HL-60 (cell line): ENCODE data around the gene CES4A.
"Not testable (repeated sequence)": the region's sequence is repeated elsewhere in the genome, so short reads cannot be mapped to it uniquely, and the experiment has no call there.

ENCODE experiments used
- DNase-seq, 2 experiments: peaks; one replicate each; pipeline ENCODE4 v3.0.0-alpha.2; 2010 to 2020; ENCODE audit warnings: low read depth in 1 of 2, low spot score in 1 of 2
- H3K27ac ChIP-seq: fragments of 250-450 bp; sonication (Bioruptor Pico); replicated peaks from 2 replicates; pipeline ENCODE4 v1.5.1; 2020; ENCODE audit warnings: mild to moderate bottlenecking, moderate library complexity
- H3K27me3 ChIP-seq: fragments of 250-450 bp; sonication (Bioruptor Pico); 2 replicates; pipeline ENCODE4 v1.5.1; 2021; ENCODE audit warnings: mild to moderate bottlenecking, moderate library complexity; ENCODE audit not compliant: insufficient read depth, poor library complexity, severe bottlenecking
- H3K4me3 ChIP-seq: replicated peaks from 2 replicates; pipeline ENCODE4 v1.5.1; 2011; ENCODE audit warnings: mild to moderate bottlenecking, control low read depth, low read length; ENCODE audit not compliant: insufficient read depth
- CTCF ChIP-seq: IDR thresholded peaks from one replicate; pipeline ENCODE4 v1.5.1; 2011; ENCODE audit warnings: low read length, control low read depth, inconsistent platforms; ENCODE audit not compliant: insufficient read depth
- GABPA ChIP-seq: IDR thresholded peaks from 2 replicates; pipeline ENCODE4 v1.6.1; 2012; ENCODE audit warnings: low read depth
- POLR2AphosphoS5 ChIP-seq: IDR thresholded peaks from 2 replicates; pipeline ENCODE4 v1.6.1; 2012; ENCODE audit warnings: low read depth
- REST ChIP-seq: IDR thresholded peaks from 2 replicates; pipeline ENCODE4 v1.6.1; 2012; ENCODE audit warnings: low read depth; ENCODE audit not compliant: insufficient replicate concordance
- SPI1 ChIP-seq: IDR thresholded peaks from 2 replicates; pipeline ENCODE4 v1.6.1; 2012; ENCODE audit warnings: low read depth, mild to moderate bottlenecking, borderline replicate concordance

CES4A gene

DNA sequence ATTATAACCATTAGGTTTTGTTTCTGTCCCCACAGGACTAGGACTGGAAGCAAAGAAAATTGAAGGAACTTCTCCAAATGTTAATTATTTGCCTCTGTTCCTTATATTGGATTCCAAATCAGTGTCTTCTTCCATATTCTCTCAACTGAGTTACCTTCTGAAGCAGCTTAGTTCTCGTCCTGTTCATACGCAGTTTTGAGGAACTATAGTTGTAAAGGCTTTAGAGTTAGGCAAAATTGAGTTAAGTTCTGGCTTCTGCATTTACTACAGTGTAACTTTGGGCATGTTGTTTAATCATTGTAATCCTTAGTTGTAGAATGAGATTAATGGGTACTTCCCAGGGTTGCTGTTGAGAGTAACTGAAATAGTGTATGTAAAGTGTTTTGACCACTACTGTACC lies 51.8 kb downstream of the CES4A start:
- no peak for DNase-seq
- no peak overlapping the region for H3K4me3 ChIP-seq
- no peak overlapping the region for H3K27ac ChIP-seq
- TF ChIP-seq POLR2AphosphoS5: no peak
- H3K27me3 ChIP-seq: no peaks in the 10 kb centered on the region

DNA sequence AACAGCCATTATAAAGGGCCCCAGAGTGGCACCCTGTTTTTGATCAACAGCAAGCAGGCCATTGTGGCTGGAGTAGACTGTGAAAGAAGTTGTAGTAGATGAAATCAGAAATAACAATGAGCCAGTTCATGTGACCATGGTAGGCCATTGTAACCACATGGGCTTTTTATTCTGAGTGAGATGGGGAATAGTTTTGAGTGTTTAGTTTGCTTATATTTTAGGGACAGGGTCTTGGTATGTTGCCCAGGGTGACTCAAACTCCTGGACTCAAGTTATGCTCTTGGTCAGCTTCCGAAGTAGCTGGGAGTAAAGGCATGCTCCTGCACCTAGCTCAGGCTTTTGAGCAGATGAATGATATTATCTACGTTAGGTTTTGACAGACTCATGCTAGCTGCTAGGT lies 52.5 kb downstream of the CES4A start:
- no peak for DNase-seq
- Histone ChIP-seq H3K4me3 (no peak overlapping the region), H3K27me3 (no peaks in the 10 kb centered on the region), H3K27ac (no peak overlapping the region)
- no peak for TF ChIP-seq POLR2AphosphoS5
- no peak for TF ChIP-seq SPI1
- no peak for TF ChIP-seq CTCF
- TF ChIP-seq REST: no peak
- TF ChIP-seq GABPA: no peak

GRCh38 chr16:67041520-67041919 lies 53.1 kb downstream of the CES4A start:
- not testable (repeated sequence) for H3K4me3 ChIP-seq, H3K27ac ChIP-seq, H3K27me3 ChIP-seq, DNase-seq

DNA sequence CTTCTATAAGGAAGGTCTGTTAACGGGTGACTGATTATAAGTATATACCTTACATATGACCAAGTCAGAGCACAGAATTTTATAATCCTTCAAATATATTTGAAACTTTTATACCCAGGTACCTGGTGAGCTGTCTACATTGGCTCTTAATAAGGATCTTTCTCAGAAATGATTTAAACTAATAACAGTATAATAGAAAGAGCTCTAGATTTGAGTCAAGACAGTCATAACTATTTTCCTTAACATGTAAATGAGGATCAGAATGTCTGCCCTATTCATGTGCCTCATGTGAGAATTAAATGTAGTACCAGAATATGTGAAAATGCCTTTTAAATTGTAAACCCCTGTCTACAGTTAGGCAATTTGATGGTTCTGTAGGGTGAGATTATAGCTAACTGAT lies 55.0 kb downstream of the CES4A start:
- TF ChIP-seq GABPA (no peak), POLR2AphosphoS5 (no peak), REST (no peak), CTCF (no peak), SPI1 (no peak)
- no peak overlapping the region for H3K4me3 ChIP-seq
- no peak for DNase-seq
- H3K27ac ChIP-seq: no peak overlapping the region
- no peaks in the 10 kb centered on the region for H3K27me3 ChIP-seq

DNA sequence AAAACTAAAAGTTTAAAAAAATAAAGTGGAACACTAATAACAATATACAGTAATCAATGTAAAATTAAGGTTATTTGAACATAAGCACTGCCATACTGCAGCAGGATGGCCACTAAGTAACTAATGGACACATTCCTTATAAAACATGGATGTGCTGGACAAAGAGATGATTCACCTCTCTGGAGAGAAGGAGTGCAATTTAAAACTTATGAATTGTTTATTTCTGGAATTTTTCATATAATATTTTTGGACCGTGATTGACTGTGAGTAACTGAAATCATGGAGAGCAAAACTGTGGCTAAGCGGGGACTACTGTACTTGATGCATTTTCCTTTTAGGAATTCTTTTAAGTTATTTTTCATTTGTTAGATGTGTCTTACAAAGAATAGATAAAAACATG lies 62.4 kb downstream of the CES4A start:
- H3K27ac ChIP-seq: no peak overlapping the region
- no peak for TF ChIP-seq CTCF
- no peak for TF ChIP-seq GABPA
- TF ChIP-seq SPI1: no peak
- TF ChIP-seq POLR2AphosphoS5: no peak
- no peak for TF ChIP-seq REST
- no peak overlapping the region for H3K4me3 ChIP-seq
- DNase-seq: no peak
- H3K27me3 ChIP-seq: no peaks in the 10 kb centered on the region
